ENCODE results near the gene WSCD2.

Gene WSCD2

DNA sequence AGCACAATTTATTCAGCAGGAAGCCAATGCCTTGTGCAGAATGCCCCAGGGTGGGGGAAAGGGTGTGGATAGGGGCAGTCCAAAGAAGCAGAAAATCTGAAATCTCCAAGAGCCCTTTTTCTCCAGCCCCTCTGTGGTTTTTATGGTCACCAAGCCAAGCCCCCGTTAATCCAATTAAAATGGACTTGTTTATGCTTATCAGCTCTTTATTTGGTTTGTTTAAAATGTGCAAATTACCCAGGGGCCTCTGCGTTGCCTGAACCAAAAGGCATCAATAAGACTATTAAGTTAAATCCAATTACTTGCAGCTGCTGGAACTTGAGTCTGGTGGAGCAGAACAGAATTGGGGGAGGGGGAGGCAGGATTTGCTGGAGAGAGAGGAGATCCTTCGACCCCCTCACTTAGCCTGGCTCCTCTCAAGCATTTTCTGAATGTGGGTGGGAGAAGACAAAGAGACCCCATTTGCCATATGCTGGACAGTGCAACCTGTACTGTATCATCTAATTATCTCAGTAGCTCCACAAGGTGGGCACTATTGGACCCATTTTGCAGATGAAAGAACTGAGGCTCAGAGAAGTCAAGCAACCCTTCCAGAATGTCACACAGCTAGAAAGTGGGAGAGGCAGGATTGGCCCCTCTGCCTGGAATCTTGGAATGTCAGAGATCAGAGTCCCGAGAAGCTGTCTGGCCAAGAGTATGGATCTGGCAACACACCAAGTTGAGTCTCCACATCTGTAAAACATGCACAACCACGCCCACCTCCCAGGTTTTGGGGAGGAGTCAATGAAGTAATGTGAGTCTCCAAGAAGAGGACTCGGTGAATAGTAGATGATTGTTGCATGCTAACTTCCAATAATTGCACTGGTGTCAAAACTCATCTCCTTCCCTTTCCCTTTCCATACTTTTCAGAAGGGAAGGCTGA is 143.1 kb downstream of the WSCD2 start:
- Histone ChIP-seq H3K27ac (ENCODE audit: low read depth, low read length) (no peak overlapping the region), H3K27me3 (ENCODE audit: control insufficient read depth in 1 of 2, insufficient read depth in 2 of 2, low read length in 2 of 2) (no peaks in the 10 kb centered on the region), H3K4me1 (ENCODE audit: insufficient read depth, low read length) (no peaks in the 10 kb centered on the region), H3K36me3 (ENCODE audit: insufficient read depth, low read length) (no peaks in the 10 kb centered on the region), H3K9me3 (ENCODE audit: low read length) (no peaks in the 10 kb centered on the region), H3K4me3 (ENCODE audit: low read depth in 1 of 2, low read length in 2 of 2) (no peak overlapping the region), H3K9ac (ENCODE audit: low read length) (no peak overlapping the region)

GRCh38 chr12:108273217-108273616 is 144.1 kb downstream of the WSCD2 start:
- Histone ChIP-seq H3K9me3 (ENCODE audit: low read length) (no peaks in the 10 kb centered on the region), H3K4me3 (ENCODE audit: low read depth in 1 of 2, low read length in 2 of 2) (no peak overlapping the region), H3K4me1 (ENCODE audit: insufficient read depth, low read length) (no peaks in the 10 kb centered on the region), H3K36me3 (ENCODE audit: insufficient read depth, low read length) (no peaks in the 10 kb centered on the region), H3K27me3 (ENCODE audit: control insufficient read depth in 1 of 2, insufficient read depth in 2 of 2, low read length in 2 of 2) (no peaks in the 10 kb centered on the region), H3K9ac (ENCODE audit: low read length) (no peak overlapping the region), H3K27ac (ENCODE audit: low read depth, low read length) (no peak overlapping the region)

- no peaks in the 10 kb centered on the region for H3K27me3 ChIP-seq (ENCODE audit: control insufficient read depth in 1 of 2, insufficient read depth in 2 of 2, low read length in 2 of 2)
- H3K4me1 ChIP-seq (ENCODE audit: insufficient read depth, low read length): no peaks in the 10 kb centered on the region
- H3K4me3 ChIP-seq (ENCODE audit: low read depth in 1 of 2, low read length in 2 of 2): no peak overlapping the region
- H3K27ac ChIP-seq (ENCODE audit: low read depth, low read length): no peak overlapping the region
- H3K9me3 ChIP-seq (ENCODE audit: low read length): no peaks in the 10 kb centered on the region
- no peak overlapping the region for H3K9ac ChIP-seq (ENCODE audit: low read length)
- H3K36me3 ChIP-seq (ENCODE audit: insufficient read depth, low read length): no peaks in the 10 kb centered on the region
These were observed 148.5 kb downstream of the WSCD2 start for GRCh38 chr12:108277613-108278012.

DNA sequence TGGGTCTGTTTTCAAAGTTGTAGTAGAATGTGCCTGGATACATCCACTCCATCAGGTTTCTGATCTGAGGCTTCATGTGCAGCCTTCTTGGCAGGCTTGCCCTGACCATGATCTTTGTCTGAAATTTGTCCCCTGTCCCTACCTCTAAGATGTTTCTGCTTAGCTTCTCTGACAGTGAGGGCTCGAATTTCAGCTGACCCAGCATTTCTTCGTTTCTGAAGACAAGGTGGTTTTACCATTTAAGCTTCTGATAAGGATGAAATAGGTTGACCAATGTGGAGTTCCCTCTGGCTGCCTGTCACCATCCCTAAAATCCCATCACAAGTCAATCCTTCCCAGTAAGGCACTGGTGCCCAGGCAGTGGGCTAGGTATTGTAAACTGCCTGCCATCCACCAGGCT is 153.1 kb downstream of the WSCD2 start:
- H3K9me3 ChIP-seq (ENCODE audit: low read length): no peaks in the 10 kb centered on the region
- no peak overlapping the region for H3K27ac ChIP-seq (ENCODE audit: low read depth, low read length)
- no peak overlapping the region for H3K4me3 ChIP-seq (ENCODE audit: low read depth in 1 of 2, low read length in 2 of 2)

DNA sequence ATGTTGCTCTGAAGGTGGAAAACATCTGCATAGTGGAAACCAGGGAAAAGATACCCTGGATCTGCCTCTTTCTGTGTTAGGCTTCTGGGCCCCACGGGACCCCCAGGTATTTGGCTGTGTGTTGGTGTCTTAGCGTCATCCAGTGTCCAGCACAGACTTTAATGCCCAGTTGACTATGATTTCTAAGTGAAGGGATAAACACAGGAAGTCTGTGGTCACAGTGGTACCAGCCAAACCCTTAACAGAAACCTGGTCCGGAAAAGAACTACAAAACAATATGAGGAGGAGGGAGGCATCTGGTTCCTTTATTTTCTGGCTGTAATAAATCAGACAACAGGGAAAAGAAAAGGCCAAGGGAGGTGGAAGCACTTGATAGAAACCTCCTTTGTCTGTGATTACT is 153.6 kb downstream of the WSCD2 start:
- Histone ChIP-seq H3K4me1 (ENCODE audit: insufficient read depth, low read length) (no peaks in the 10 kb centered on the region), H3K4me3 (ENCODE audit: low read depth in 1 of 2, low read length in 2 of 2) (no peak overlapping the region), H3K9me3 (ENCODE audit: low read length) (no peaks in the 10 kb centered on the region), H3K36me3 (ENCODE audit: insufficient read depth, low read length) (no peaks in the 10 kb centered on the region), H3K9ac (ENCODE audit: low read length) (no peak overlapping the region), H3K27me3 (ENCODE audit: control insufficient read depth in 1 of 2, insufficient read depth in 2 of 2, low read length in 2 of 2) (no peaks in the 10 kb centered on the region), H3K27ac (ENCODE audit: low read depth, low read length) (no peak overlapping the region)

More for the DNA sequence above, 153.1 kb downstream of the WSCD2 start:
- H3K9ac ChIP-seq (ENCODE audit: low read length): no peak overlapping the region
- H3K27me3 ChIP-seq (ENCODE audit: control insufficient read depth in 1 of 2, insufficient read depth in 2 of 2, low read length in 2 of 2): no peaks in the 10 kb centered on the region
- H3K4me1 ChIP-seq (ENCODE audit: insufficient read depth, low read length): no peaks in the 10 kb centered on the region
- no peaks in the 10 kb centered on the region for H3K36me3 ChIP-seq (ENCODE audit: insufficient read depth, low read length)

DNA sequence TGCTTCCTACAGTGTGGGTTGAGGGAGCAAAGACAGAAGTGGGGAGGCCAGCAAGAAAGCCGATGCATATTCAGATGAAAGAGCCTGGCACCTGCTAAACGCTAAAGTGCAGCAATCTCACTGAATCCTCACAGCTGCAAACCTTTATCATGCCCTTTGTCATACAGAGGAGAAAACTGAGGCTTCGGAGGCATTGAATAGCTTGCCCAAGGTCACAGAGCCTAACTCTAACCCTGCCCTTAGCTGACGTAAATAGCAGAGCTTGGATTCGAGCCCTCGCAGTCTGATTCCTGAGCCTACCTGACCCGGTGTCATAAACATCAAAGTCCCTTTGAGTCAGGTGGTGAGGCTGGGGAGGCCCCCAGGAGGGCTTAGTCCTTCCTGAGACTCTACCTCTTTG is 155.1 kb downstream of the WSCD2 start:
- Histone ChIP-seq H3K27me3 (ENCODE audit: control insufficient read depth in 1 of 2, insufficient read depth in 2 of 2, low read length in 2 of 2) (no peaks in the 10 kb centered on the region), H3K27ac (ENCODE audit: low read depth, low read length) (no peak overlapping the region), H3K4me1 (ENCODE audit: insufficient read depth, low read length) (peaks cover 5% of the 10 kb centered on the region), H3K4me3 (ENCODE audit: low read depth in 1 of 2, low read length in 2 of 2) (no peak overlapping the region), H3K9ac (ENCODE audit: low read length) (no peak overlapping the region), H3K9me3 (ENCODE audit: low read length) (no peaks in the 10 kb centered on the region), H3K36me3 (ENCODE audit: insufficient read depth, low read length) (no peaks in the 10 kb centered on the region)

GRCh38 chr12:108285016-108285415 is 155.9 kb downstream of the WSCD2 start:
- Histone ChIP-seq H3K27ac (ENCODE audit: low read depth, low read length) (no peak overlapping the region), H3K4me3 (ENCODE audit: low read depth in 1 of 2, low read length in 2 of 2) (no peak overlapping the region), H3K4me1 (ENCODE audit: insufficient read depth, low read length) (peaks cover 5% of the 10 kb centered on the region), H3K9ac (ENCODE audit: low read length) (no peak overlapping the region), H3K27me3 (ENCODE audit: control insufficient read depth in 1 of 2, insufficient read depth in 2 of 2, low read length in 2 of 2) (no peaks in the 10 kb centered on the region), H3K9me3 (ENCODE audit: low read length) (no peaks in the 10 kb centered on the region), H3K36me3 (ENCODE audit: insufficient read depth, low read length) (no peaks in the 10 kb centered on the region)

DNA sequence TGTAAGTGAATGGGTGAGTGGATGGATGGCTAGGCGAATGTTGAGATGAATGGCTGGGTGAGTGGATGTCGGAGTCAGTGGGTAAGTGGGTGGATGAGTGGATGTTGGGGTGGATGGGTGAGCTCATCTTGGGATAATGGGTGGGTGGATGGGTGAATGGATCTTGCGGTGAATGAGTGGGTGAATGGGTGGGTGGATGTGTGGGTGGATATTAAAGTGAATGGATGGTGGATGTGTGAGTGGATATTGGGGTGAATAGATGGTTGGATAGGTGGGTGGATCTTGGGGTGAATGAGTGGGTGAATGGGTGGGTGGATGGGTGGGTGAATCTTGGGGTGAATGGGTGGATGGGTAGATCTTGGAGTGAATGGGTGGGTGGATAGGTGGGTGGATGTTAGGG is 158.1 kb downstream of the WSCD2 start:
- Histone ChIP-seq H3K27ac (ENCODE audit: low read depth, low read length) (no peak overlapping the region), H3K4me3 (ENCODE audit: low read depth in 1 of 2, low read length in 2 of 2) (no peak overlapping the region), H3K36me3 (ENCODE audit: insufficient read depth, low read length) (peaks cover under 1% of the 10 kb centered on the region), H3K4me1 (ENCODE audit: insufficient read depth, low read length) (peaks cover 5% of the 10 kb centered on the region), H3K27me3 (ENCODE audit: control insufficient read depth in 1 of 2, insufficient read depth in 2 of 2, low read length in 2 of 2) (no peaks in the 10 kb centered on the region), H3K9me3 (ENCODE audit: low read length) (no peaks in the 10 kb centered on the region), H3K9ac (ENCODE audit: low read length) (no peak overlapping the region)

GRCh38 chr12:108289350-108290161 is 160.5 kb downstream of the WSCD2 start:
- Histone ChIP-seq H3K9ac (ENCODE audit: low read length) (no peak overlapping the region), H3K27ac (ENCODE audit: low read depth, low read length) (no peak overlapping the region), H3K4me3 (ENCODE audit: low read depth in 1 of 2, low read length in 2 of 2) (no peak overlapping the region)

GRCh38 chr12:108295641-108296040 is 166.6 kb downstream of the WSCD2 start:
- Histone ChIP-seq H3K27me3 (ENCODE audit: control insufficient read depth in 1 of 2, insufficient read depth in 2 of 2, low read length in 2 of 2) (no peaks in the 10 kb centered on the region), H3K4me1 (ENCODE audit: insufficient read depth, low read length) (no peaks in the 10 kb centered on the region), H3K27ac (ENCODE audit: low read depth, low read length) (no peak overlapping the region), H3K9me3 (ENCODE audit: low read length) (no peaks in the 10 kb centered on the region), H3K9ac (ENCODE audit: low read length) (no peak overlapping the region), H3K4me3 (ENCODE audit: low read depth in 1 of 2, low read length in 2 of 2) (no peak overlapping the region), H3K36me3 (ENCODE audit: insufficient read depth, low read length) (peaks cover 5% of the 10 kb centered on the region)

More at GRCh38 chr12:108289350-108290161, 160.5 kb downstream of the WSCD2 start:
- Histone ChIP-seq H3K27me3 (ENCODE audit: control insufficient read depth in 1 of 2, insufficient read depth in 2 of 2, low read length in 2 of 2) (no peaks in the 10 kb centered on the region), H3K36me3 (ENCODE audit: insufficient read depth, low read length) (peaks cover 5% of the 10 kb centered on the region), H3K4me1 (ENCODE audit: insufficient read depth, low read length) (peaks cover 5% of the 10 kb centered on the region), H3K9me3 (ENCODE audit: low read length) (no peaks in the 10 kb centered on the region)

- Histone ChIP-seq H3K9ac (ENCODE audit: low read length) (no peak overlapping the region), H3K4me3 (ENCODE audit: low read depth in 1 of 2, low read length in 2 of 2) (no peak overlapping the region), H3K27me3 (ENCODE audit: control insufficient read depth in 1 of 2, insufficient read depth in 2 of 2, low read length in 2 of 2) (no peaks in the 10 kb centered on the region), H3K36me3 (ENCODE audit: insufficient read depth, low read length) (peaks cover 5% of the 10 kb centered on the region), H3K9me3 (ENCODE audit: low read length) (no peaks in the 10 kb centered on the region), H3K4me1 (ENCODE audit: insufficient read depth, low read length) (no peaks in the 10 kb centered on the region), H3K27ac (ENCODE audit: low read depth, low read length) (no peak overlapping the region)
These were observed 167.9 kb downstream of the WSCD2 start for GRCh38 chr12:108296945-108297344.

Data from muscle layer of colon (tissue), 2 donors.